Gastroesophageal sphincter (tissue), 2 donors: ENCODE data around the gene CLCNKA.

Experiments
- EP300 ChIP-seq: sonication (generic); formaldehyde crosslinking; IDR thresholded peaks from one replicate; pipeline ENCODE4 v1.6.1; 2017; ENCODE audit warnings: antibody characterized with exemption, mild to moderate bottlenecking
- POLR2AphosphoS5 ChIP-seq: sonication (generic); formaldehyde crosslinking; IDR thresholded peaks from one replicate; pipeline ENCODE4 v1.6.1; 2017; ENCODE audit warnings: antibody characterized with exemption

DNA sequence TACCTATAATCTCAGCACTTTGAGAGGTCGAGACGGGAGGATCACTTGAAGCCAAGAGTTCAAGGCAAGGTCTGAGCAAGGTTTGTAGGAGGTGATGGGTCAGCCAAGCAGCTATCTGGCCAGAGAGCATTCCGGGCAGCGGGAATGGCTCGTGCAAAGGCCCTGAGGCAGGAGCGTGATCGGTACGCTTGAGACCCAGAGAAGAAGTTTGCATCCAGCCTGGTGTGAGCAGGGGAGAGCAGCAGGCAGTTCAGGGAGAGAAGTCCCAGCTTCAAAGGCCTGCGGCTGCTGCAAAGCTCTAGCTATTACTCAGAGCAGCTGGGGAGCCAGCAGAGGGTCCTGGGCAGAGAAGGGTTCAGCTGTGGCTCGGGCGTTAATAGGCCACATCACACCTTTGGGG lies 22.9 kb upstream of the CLCNKA start:
- no peak for TF ChIP-seq EP300
- TF ChIP-seq POLR2AphosphoS5, result no peak
